Endodermal cell (in vitro differentiated cells): ENCODE data around the gene CDH23. TPM values are rescaled to one million over a fixed set of nuclear protein-coding genes. Genes with fewer than 3 reads are reported as not detected.

Experiments
- DNase-seq: peaks from one replicate; pipeline ENCODE4 v3.0.0-alpha.2; 2017
- H3K27ac ChIP-seq: 2 replicates; pipeline ENCODE4 v1.5.1; 2013; ENCODE audit warnings: mild to moderate bottlenecking, low read depth, low read length, moderate library complexity
- H3K27me3 ChIP-seq: 2 replicates; pipeline ENCODE4 v1.6.1; 2013; ENCODE audit warnings: mild to moderate bottlenecking, low read length, moderate library complexity; ENCODE audit not compliant: insufficient read depth, control insufficient read depth, poor library complexity, severe bottlenecking
- H3K36me3 ChIP-seq: 2 replicates; pipeline ENCODE4 v1.7.0; 2013; ENCODE audit warnings: mild to moderate bottlenecking, low read length, moderate library complexity; ENCODE audit not compliant: control insufficient read depth, insufficient read depth
- H3K4me1 ChIP-seq: one replicate; pipeline ENCODE4 v1.7.0; 2013; ENCODE audit warnings: low read length; ENCODE audit not compliant: control insufficient read depth, insufficient read depth
- H3K4me3 ChIP-seq: 2 replicates; pipeline ENCODE4 v1.5.1; 2013; ENCODE audit warnings: mild to moderate bottlenecking, low read length, moderate library complexity
- H3K9ac ChIP-seq: 2 replicates; pipeline ENCODE4 v1.6.1; 2013; ENCODE audit warnings: mild to moderate bottlenecking, low read length, moderate library complexity; ENCODE audit not compliant: poor library complexity, severe bottlenecking; ENCODE audit errors: extremely low read depth
- H3K9me3 ChIP-seq: 2 replicates; pipeline ENCODE4 v1.6.1; 2013; ENCODE audit warnings: mild to moderate bottlenecking, low read length, moderate library complexity; ENCODE audit not compliant: control insufficient read depth
- H3K27ac Mint-ChIP-seq: 2 replicates; pipeline ENCODE4 v1.8.0; 2020; ENCODE audit warnings: mixed read lengths
- H3K27me3 Mint-ChIP-seq: 2 replicates; pipeline ENCODE4 v1.8.0; 2021; ENCODE audit warnings: mild to moderate bottlenecking, mixed read lengths; ENCODE audit not compliant: insufficient read depth
- H3K36me3 Mint-ChIP-seq: 2 replicates; pipeline ENCODE4 v1.8.0; 2020; ENCODE audit warnings: low read depth, mixed read lengths
- H3K4me1 Mint-ChIP-seq: 2 replicates; pipeline ENCODE4 v1.8.0; 2020; ENCODE audit warnings: mixed read lengths
- H3K4me3 Mint-ChIP-seq: 2 replicates; pipeline ENCODE4 v1.8.0; 2020; ENCODE audit warnings: mild to moderate bottlenecking, moderate library complexity, mixed read lengths
- H3K9me3 Mint-ChIP-seq: 2 replicates; pipeline ENCODE4 v1.8.0; 2020; ENCODE audit warnings: mild to moderate bottlenecking, mixed read lengths
- CTCF ChIP-seq: fragments of 200-600 bp; sonication (generic); conservative IDR thresholded peaks from 2 replicates; pipeline ENCODE4 v1.5.0; 2021; ENCODE audit warnings: antibody characterized with exemption, mild to moderate bottlenecking
- WGBS, 2 experiments: methylation state at CpG; one replicate each; pipeline versions ENCODE4 v1.1.5 to v1.1.7; 2013; ENCODE audit warnings: missing lambda C conversion rate in 2 of 2, mixed read lengths in 1 of 2; ENCODE audit not compliant: insufficient coverage in 1 of 2, insufficient read length in 1 of 2; 5-methylcytosine and 5-hydroxymethylcytosine counted together
- total RNA-seq, 2 donors: library from RNA; stranded (reverse); fragmentation: NEBNext Ultra II Directional in 1 of 2; extraction: Animal tissue kit (Norgen Biotek cat#: 25700) in 1 of 2; gene quantifications; 2 replicates in 1 of 2; 3 replicates in 1 of 2; pipeline ENCODE4 v1.2.1, GENCODE V29; 2021

CDH23 gene
- total RNA-seq, 2 donors from 2014 or later: 2.1 to 4.2 TPM

DNA sequence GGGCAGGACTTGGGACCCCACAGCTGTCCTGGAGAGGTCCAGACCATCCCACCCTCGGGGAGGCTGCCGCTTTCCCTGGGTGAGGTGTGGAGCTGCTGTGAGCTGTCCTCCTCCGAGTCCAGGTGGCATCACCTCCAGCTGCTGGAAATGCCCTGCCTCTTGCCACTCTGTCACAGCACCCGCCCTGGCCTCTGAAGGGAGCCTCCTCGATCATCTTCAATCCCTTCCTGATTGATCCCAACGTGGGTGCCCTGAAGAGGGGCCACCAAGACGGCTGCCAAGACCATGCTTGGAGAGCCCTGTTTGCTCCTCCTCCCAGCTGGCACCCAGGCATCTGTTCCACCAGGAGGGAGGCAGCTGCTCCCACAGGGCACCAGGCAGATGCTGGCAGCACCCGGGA, 318.3 kb downstream of the CDH23 start:
- Histone ChIP-seq H3K4me3 (no peak overlapping the region), H3K4me1 (no peaks in the 10 kb centered on the region), H3K27ac (no peak overlapping the region), H3K27me3 (no peaks in the 10 kb centered on the region), H3K9me3 (no peaks in the 10 kb centered on the region), H3K36me3 (no peaks in the 10 kb centered on the region), H3K9ac (no peak overlapping the region)
- 91 to 93% methylated on average over 5 to 8 of the region's 8 CpGs for WGBS, 2 experiments
- no peaks in the 10 kb centered on the region for H3K9me3 Mint-ChIP-seq
- no peak overlapping the region for H3K4me3 Mint-ChIP-seq
- DNase-seq: no peak
- TF ChIP-seq CTCF: no peak
- H3K27me3 Mint-ChIP-seq: no peaks in the 10 kb centered on the region
- peaks cover 3% of the 10 kb centered on the region for H3K4me1 Mint-ChIP-seq
- no peaks in the 10 kb centered on the region for H3K36me3 Mint-ChIP-seq
- H3K27ac Mint-ChIP-seq: no peak overlapping the region

DNA sequence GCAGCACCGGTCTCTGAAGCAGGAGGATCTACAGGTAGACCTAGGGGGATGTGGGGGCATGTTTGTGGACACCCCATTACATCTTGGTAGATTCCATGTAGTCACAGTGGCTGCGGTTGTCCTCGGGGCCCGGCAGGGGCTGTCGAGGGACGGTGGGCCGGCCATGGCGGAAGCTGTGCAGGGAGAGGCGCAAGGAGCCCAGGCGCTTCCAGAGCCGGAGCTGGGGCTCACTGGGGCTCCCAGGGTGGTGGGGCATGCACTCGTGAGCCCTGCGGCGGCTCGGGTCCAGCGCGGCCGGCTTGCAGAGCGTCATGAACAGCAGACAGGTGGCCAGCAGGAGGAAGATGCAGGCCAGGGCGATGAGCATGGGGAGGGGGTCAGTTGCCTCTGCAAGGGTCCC, 319.1 kb downstream of the CDH23 start:
- 95 to 96% methylated on average over 20 of the region's 20 CpGs for WGBS, 2 experiments
- Histone ChIP-seq H3K27ac (no peak overlapping the region), H3K9me3 (no peaks in the 10 kb centered on the region), H3K27me3 (no peaks in the 10 kb centered on the region), H3K4me3 (no peak overlapping the region), H3K36me3 (no peaks in the 10 kb centered on the region), H3K4me1 (no peaks in the 10 kb centered on the region), H3K9ac (no peak overlapping the region)
- no peaks in the 10 kb centered on the region for H3K36me3 Mint-ChIP-seq
- H3K27me3 Mint-ChIP-seq: peaks cover 3% of the 10 kb centered on the region
- H3K4me1 Mint-ChIP-seq: peaks cover 5% of the 10 kb centered on the region
- H3K9me3 Mint-ChIP-seq: no peaks in the 10 kb centered on the region
- DNase-seq: no peak
- H3K27ac Mint-ChIP-seq: no peak overlapping the region
- TF ChIP-seq CTCF: no peak
- no peak overlapping the region for H3K4me3 Mint-ChIP-seq

DNA sequence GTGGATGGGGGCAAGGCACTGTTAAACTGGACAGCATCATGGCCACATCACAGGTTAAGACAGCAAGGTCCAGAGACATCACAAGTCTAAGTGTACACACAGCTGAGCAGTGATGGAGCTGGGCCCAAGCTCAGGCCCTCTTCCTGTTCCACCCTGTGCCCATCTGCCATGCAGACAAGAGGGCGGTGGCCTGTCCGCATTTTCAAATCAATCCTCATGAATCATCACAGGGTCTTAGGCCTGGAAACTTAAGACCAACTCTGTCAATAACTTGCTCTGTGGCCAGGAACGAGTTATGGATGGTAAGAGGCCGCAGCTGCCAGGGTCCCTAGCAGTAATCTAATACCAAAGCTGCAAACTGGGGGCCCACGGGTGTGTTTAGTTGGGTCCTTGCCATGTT, 319.7 kb downstream of the CDH23 start:
- H3K27ac ChIP-seq: no peak overlapping the region
- no peaks in the 10 kb centered on the region for H3K4me1 ChIP-seq
- Mint-ChIP-seq H3K4me1 (peaks cover 5% of the 10 kb centered on the region), H3K9me3 (no peaks in the 10 kb centered on the region), H3K4me3 (no peak overlapping the region), H3K27me3 (peaks cover 5% of the 10 kb centered on the region), H3K27ac (no peak overlapping the region), H3K36me3 (no peaks in the 10 kb centered on the region)
- no peaks in the 10 kb centered on the region for H3K9me3 ChIP-seq
- no peak for DNase-seq
- no peak for TF ChIP-seq CTCF
- no peaks in the 10 kb centered on the region for H3K36me3 ChIP-seq
- 97 to 100% methylated on average over 2 to 4 of the region's 5 CpGs for WGBS, 2 experiments
- H3K27me3 ChIP-seq: peaks cover 3% of the 10 kb centered on the region
- no peak overlapping the region for H3K9ac ChIP-seq
- H3K4me3 ChIP-seq: no peak overlapping the region
